Stimulated activated CD8-positive, alpha-beta memory T cell treated with anti-CD3 and anti-CD28 coated beads, Interleukin-4, amount 100 ng/mL, for 24 hours (primary cell): Measurements from ENCODE around the gene CYTIP.
A peak's percentile ranks its signal among the peaks of the same experiment; 100 is the strongest.
"Not testable (repeated sequence)": the region's sequence is repeated elsewhere in the genome, so short reads cannot be mapped to it uniquely, and the experiment has no call there.

ENCODE experiments used
- DNase-seq: peaks from one replicate; pipeline ENCODE4 v3.0.0-alpha.2; 2020; ENCODE audit warnings: low read depth

The CYTIP gene

DNA sequence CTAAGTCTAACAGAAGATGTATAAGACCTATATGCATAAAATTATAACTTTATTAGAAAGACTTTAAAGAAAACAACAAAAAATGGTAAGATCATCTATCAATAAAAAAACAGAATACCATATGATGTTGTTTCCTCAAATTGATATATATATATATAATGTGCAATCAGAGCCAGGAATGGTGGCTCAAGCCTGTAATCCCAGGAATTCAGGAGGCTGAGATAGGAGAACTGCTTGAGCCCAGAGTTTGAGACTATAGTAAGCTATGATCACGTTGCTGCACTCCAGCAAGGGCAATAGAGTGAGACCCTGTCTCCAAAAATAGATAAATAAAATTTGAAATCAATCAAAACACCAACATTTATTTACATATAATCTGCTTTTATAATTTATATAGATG, 19.5 kb downstream of the CYTIP start:
- no peak for DNase-seq

- no peak for DNase-seq
Observed at GRCh38 chr2:157421964-157422363, 21.9 kb downstream of the CYTIP start.

DNA sequence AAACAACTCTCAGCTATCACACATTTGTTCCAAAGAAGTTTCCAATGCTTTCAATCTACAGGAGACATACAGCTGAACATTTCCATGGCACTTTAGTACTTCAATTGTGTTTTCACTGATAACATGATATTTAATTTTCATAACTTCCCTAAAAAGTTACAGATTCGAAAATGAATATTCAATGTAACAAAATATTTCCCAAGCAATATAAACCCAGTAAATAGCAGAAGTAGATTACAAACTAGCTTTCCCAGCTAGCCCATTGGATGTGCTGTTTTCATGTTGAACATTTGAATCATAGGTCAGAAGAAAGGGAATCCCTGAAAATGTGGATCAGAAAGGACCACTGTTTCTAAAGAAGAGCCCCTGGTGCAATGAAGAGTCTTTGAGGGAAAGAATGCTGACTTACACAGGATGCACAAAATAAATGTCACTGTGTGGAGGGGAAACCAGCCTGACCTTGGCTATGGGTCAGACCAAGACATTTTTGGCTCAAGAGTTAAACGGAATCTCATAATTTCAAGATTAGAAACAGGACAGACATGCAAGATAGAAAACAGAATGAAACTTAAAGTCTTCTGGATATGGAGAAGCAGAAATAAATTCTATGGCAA, 22.5 kb downstream of the CYTIP start:
- DNase-seq = no peak

DNA sequence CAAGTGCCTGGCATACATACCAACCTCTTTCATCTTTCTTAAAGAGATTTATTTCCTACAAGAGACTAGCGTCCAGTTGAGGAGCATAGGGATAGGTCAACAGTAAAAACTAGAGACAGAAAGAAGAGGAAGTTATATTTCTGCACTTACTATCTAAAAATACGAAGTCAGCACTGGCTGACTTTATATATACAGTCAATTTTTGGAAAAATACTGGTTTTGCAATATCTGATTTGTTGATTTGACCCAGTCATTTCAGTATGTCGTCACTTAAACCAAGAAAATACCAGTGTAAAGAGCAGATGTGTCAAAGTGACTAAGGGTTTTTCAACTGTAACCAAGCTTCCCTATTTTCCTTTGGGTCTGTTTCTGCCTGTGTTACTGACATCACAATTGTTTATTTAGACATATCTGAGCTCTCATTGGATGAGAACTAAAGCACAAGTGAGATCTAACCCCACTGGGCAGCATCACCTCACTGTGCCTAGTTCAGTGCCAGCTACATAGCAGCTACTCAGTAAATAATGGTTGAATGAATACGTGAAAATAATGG, 23.0 kb downstream of the CYTIP start:
- DNase-seq = no peak

DNA sequence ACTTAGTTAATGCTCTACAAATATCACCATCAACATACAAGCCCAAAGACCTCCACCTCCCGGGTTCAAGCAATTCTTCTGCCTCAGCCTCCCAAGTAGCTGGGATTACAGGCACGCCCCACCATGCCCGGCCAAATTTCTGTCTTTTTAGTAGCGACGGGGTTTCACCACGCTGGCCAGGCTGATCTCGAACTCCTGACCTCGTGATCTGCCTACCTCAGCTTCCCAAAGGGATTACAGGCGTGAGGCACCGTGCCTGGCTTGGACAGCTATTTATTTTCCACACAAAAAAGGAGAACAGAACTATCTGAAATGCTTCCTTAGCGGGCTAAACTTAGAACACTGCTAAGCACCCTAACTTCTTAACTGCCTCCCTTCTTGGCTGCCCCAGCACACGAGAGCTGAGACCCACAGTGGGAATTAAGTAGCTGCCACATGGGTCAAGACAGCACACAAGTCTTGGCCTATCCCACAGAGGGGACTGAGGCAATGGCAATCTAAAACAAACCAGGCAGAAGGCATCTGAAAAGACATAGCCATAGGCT, 24.8 kb downstream of the CYTIP start:
- no peak for DNase-seq

DNA sequence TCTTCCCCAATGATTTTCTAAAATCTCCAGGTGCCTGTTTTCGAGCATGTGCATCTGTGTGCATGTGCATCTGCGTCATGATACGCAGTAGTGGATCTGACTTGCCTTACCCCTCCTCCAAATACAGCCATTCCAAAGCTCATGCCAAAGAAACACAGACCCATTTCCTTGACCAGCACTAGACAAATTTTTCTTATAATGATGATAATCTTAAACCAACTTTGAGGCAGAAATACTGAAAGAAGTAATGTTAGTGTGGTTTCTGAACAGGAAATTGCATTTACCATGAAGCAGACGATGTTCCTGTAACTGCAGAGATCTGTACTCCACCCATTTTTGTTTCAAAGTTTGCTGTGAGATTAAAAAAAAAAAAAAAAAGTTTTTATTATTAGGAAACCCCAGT, 25.6 kb downstream of the CYTIP start:
- DNase-seq = no peak

- no peak for DNase-seq
Observed at GRCh38 chr2:157415591-157416101, 28.2 kb downstream of the CYTIP start.

DNA sequence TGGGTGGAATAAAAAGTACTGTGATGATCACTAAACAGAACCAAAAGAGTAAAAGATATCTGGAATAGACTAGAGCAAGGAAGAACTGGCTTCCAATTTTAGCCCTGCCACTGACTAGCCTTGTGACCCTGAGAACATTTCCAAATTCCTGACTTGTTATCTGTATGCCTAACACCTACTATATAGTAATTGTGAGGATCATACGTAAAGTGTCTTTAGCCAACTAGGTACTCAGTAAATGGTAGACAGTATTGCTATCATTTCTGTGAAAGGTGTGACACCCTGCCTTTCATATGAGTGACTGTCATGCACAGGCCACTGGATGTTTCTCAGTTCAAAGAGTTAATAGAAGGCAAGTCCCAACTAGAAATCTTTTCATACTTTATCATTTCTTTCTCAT, 29.8 kb downstream of the CYTIP start:
- no peak for DNase-seq

DNA sequence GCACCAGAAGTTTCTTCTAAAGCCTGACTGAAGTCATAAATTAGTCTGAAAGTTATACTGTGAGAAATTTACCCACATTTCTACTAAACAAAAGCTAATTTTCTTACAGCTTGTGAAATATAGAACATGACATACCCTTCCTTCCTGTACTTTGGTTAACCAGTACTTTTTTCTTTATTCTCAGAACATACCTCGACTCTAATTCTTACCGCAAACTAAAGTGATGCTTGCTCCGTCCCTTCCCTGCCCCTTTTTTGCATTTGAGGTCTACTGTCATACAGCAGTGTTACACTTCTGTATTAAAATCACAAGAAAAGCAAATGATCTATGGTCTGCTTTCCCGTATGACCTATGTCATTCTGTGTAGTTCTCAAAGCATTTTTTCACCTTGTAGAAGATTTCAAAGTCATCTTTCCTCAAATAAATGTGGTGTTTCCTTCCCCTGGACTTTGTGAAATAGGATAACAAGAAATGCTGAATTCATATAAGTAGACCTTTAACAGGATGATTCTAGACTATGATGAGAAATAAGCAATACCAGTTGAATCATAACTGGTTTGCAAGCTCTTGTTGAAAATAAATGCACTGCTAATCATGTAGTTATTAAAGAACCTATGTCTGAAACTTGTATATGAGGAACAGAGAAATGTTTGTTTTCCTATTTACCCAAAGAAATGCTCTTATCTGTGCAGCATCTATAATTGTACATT, 30.4 kb downstream of the CYTIP start:
- DNase-seq = no peak

DNA sequence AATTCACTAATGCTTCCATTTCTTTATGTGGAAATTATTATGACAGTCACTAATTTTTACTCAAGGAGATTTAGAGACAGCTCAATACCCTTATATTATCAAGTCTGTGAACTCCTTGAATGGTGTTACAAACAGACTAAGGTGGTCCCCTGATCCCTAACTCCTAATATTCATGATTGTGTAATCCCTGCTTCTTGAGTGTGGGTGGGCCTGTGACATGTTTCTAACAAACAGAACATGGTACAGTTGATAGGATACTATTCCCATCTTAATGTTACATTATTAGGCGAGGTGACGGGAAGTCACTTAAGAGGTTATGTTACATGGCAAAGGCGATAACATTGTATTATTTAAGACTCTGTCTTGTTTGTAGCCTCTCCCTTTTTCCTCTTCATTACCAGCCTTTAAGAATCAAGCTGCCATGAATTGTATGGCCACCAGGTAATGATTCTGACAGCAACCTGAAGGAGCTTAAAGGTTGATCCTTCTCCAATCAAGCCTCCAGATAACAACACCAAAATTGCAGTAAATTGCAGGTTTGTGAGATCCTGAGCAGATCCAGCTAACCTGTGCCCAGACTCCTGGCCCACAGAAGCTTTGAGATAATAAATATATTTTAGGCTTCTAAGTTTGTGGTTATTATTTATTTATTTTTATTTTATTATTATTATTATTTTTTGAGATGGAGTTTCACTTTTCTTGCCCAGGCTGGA, 32.1 kb downstream of the CYTIP start:
- no peak for DNase-seq

DNA sequence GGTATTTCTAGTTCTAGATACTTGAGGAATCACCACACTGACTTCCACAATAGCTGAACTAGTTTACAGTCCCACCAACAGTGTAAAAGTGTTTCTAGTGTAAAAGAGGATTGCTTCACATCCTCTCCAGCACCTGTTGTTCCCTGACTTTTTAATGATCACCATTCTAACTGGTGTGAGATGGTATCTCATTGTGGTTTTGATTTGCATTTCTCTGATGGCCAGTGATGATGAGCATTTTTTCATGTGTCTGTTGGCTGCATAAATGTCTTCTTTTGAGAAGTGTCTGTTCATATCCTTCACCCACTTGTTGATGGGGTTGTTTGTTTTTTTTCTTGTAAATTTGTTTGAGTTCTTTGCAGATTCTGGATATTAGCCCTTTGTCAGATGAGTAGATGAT, 38.5 kb downstream of the CYTIP start:
- not testable (repeated sequence) for DNase-seq

GRCh38 chr2:157404363-157404762, 39.5 kb downstream of the CYTIP start:
- DNase-seq = peak; percentile 31

DNA sequence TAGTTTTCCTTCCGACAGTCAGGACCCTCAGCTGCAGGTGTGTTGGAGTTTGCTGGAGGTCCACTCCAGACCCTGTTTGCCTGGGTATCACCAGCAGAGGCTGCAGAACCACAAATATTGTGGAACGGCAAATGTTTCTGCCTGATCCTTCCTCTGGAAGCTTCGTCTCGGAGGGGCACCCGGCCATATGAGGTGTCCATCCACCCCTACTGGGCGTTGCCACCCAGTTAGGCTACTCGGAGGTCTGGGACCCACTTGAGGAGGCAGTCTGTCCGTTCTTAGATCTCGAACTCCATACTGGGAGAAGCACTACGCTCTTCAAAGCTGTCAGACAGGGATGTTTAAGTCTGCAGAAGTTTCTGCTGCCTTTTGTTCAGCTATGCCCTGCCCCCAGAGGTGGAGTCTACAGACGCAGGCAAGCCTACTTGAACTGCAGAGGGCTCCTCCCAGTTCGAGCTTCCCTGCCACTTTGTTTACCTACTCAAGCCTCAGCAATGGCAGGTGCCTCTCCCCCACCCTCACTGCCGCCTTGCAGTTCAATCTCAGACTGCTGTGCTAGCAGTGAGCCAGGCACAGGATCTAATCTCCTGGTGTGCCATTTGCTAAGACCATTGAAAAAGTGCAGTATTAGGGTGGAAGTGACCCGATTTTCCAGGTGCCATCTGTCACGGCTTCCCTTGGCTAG, 40.9 kb downstream of the CYTIP start:
- not testable (repeated sequence) for DNase-seq

GRCh38 chr2:157395811-157396210, 48.1 kb downstream of the CYTIP start:
- DNase-seq = no peak

DNA sequence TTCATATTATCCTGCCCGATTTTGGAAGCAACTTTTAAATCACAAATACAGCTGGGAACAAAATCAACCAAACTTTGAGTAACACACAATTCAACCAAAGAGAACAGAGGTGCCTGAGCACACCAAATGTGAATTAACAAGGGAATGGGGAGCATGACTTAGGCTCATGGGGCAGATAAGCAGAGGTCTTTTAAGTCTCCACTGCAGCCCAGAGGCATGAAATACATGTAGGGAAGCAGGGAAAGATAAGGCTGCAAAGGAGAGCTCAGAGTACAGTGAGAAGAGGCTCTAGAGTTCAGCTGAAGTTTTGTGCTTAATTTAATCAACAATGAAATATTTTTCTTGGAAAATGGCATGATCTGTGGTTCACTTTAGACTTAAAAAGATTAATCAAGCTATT, 49.0 kb downstream of the CYTIP start:
- DNase-seq = no peak

DNA sequence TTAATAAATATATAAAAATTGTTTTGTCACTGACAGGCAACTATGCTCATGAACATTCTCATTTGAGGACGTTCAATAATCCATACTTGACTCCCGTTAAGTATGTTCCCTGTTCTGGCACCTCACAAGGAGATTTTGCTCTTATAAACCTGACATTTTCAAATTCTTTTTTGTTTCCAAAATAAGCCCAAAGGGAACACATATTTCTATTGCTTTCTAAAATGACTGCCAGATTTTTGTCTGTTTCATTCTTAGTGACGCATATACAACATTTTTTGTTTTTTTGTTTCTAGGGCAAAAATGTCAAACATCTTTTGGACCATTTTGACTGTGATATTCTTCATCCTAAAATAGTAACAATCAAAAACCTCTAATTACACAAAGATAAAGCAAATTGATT, 50.5 kb downstream of the CYTIP start:
- DNase-seq = no peak

- no peak for DNase-seq
Observed at GRCh38 chr2:157388827-157389226, 55.1 kb downstream of the CYTIP start.

- no peak for DNase-seq
Observed at GRCh38 chr2:157386747-157387146, 57.1 kb downstream of the CYTIP start.

DNA sequence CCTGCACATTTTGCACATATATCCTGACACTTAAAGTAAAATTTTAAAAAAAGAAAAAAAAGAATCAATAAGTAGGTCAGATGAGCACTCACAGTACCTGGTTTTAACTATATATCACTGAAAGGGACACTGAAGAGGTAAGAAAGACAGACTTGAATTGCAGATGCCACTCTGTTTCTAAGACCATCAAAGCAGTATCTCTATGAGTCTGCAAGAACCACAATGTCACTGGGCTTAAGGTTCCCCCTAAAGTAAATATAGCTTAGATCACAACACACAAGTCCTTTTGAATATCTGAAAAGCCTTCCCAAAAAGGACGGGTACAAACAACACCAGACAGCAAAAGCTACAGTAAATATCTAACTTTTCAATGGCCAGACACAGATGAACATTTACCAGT, 57.6 kb downstream of the CYTIP start:
- DNase-seq = no peak

GRCh38 chr2:157377861-157378260, 66.0 kb downstream of the CYTIP start:
- no peak for DNase-seq

GRCh38 chr2:157376041-157376440, 67.8 kb downstream of the CYTIP start:
- no peak for DNase-seq

DNA sequence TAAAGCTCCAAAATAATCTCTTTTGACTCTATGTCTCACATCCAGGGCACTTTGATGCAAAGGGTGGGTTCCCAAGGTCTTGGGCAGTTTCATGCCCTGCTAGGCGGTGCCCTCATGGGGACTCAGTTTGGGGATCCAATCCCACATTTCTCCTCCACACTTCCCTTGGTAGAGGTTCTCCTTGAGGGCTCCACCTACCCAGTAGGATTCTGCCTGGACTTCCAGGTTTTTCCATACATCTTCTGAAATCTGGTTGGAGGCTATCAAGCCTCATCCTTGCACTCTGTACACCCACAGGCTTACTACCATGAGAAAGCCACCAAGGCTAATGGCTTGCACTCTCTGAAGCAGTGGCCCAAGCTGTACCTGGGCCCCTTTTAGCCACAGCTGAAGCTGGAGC, 68.5 kb downstream of the CYTIP start:
- no peak for DNase-seq
